HG02870 (cell line): ENCODE data around the gene NUDT13.

Experiments used
- ATAC-seq: cut with Tn5 transposase; IDR thresholded peaks from one replicate; pipeline ENCODE4 v1.9.1; 2021; ENCODE audit warnings: mild to moderate bottlenecking, moderate library complexity; ENCODE audit not compliant: unreplicated experiment

Gene NUDT13

DNA sequence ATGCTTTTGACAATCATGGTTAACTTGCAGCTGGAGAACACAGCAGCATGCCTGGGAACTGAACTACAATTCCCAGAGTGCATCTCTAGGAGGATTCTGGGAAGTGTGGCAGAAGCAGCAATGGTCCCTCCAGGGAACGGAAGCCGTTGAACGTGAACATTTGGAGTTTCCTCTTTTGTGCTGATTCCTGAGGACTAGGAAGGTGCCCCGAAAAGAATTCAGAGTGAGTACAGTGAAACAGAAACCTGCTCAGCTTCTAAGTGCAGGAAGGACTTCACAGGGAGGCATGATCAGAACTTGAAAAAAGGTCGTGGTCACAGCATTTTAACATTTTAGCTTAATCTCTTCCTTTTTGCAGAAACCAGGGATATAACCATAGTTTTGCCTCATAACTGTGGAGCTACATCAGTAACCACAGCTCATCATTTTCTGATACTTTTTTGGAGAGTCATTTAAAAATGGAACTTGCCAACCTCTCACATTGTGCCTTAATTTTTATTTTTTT is at the start of gene NUDT13:
NUDT13 (plus strand) TSS at position 111 of the 505 bp plus-strand sequence. CDS start 3,911 bp downstream, outside the sequence.
- ATAC-seq: no peak

- ATAC-seq: no peak
Measured at GRCh38 chr10:73060738-73061635, 49.3 kb upstream of the NUDT13 start.

DNA sequence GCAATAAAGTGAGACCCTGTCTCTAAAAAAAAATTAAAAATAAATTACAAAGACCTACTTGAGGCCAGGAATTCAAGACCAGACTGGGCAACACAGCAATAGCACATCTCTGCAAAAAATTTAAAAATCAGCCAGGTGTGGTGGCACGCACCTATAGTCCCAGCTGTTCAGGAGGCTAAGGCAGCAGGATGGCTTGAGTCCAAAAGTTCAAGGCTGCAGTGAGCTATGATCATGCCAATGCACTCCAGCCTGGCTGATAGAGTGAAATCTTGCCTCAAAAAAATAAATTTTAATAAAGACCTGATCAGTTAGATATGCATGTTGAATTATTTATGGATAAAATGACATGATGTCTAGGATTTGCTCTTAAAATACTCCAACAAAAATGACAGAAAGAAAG is 48.5 kb upstream of the NUDT13 start:
- ATAC-seq: no peak

DNA sequence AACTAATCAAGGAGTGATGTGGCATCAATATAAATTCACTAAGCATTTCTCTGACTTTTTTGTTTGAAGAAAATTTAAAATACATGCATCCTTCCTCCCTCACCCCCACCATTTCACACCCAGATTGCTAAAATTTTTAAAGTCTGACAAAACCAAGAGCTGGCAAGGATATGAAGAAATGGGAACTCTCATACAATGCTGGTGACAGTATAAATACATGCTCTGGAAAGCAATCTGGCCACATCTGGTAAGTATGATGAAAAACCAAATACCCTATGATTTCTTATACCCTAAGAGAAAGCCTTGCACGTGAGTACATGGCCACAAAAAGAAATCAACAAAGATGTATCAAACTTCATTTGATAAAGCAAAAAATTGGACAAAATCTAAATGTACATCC is 44.8 kb upstream of the NUDT13 start:
- no peak for ATAC-seq

DNA sequence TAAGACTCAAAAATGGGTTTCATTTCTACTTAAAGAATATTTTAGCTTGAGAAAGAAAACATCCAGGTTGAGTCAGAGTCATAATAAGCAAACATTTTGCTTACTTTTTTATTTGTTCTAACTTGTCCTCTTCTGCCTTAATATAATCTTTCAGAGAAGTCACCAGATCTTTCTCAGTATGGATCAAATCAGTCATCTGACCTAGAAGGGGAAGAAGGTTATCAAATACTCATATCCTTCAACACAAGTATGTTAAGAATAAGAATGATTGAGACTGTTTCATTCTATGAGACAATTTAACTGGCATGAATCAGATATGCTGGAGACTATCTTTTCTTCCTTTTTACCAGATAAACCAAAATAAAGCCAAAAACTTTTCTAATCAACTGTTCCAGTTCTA is 36.6 kb upstream of the NUDT13 start:
- ATAC-seq: no peak

DNA sequence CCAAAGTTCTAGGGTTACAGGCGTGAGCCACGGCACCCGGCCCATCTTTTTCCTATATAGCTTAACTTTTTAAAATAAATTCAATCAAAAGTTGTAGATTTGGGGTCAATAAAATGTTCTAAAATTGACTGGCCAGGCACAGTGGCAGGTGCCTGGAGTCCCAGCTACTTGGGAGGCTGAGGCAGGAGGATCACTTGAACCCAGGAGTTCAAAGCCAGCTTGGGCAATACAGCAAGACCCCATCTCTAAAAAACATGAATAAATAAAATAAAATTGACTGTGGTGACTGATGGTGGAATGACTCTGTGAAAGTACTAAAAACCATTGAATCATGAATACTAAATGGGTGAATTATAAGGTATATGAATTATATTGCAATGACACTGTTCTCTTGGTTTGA is 34.4 kb upstream of the NUDT13 start:
- ATAC-seq: no peak

GRCh38 chr10:73076360-73077183 is 33.7 kb upstream of the NUDT13 start:
- no peak for ATAC-seq

DNA sequence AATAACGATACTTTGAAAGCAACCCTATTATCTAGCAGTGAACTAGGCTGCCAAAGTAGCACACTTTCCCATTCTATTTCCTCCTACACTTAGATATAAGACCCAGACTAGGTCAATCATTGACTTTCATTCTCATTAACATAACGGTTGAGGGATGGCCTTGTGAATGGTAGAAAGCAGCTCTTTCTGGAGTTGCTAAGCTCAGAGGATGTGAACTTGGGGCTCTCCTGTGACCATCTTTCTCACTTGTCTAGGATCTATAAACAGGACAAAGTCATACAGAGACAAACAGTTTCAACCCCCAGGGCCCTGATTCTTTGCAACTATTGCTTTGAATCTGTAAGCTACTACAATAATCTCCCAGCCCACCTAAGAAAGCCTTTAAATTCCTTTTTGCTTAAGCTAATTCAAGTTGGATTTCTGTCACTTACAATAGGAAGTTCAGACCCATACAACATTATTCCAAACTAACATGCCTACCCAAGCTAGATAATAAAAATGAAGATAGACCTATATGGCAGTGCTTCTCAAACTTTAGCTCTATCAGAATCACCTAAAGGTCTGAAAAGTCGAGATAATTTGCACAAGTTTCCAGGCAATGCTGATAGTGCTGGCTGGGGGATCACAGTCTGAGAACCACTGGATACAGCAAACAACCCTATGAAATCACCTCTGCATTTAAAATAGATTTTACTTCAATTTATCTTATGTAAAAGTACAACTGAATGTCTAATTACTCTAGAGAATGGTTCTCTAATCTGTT is 30.3 kb upstream of the NUDT13 start:
- ATAC-seq: peak; percentile 72

DNA sequence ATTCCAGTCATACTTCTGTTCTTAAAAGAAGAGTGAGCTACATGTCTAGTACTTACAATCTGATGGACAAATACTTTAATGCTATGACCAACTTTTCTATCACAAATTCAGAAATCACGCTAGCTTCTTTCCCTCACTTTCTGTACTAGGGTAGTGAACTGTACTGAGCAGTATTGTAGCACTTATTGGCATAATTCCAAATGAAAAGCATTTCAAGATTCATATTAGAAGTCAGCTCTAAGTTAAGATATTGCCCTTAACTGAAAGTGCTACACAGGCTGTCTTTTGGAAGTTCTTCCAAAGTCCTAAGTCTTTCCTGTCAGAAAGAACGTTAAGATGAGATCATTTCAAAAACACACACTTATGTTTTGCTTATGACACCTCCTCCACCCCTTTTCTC is 27.0 kb upstream of the NUDT13 start:
- ATAC-seq: no peak

DNA sequence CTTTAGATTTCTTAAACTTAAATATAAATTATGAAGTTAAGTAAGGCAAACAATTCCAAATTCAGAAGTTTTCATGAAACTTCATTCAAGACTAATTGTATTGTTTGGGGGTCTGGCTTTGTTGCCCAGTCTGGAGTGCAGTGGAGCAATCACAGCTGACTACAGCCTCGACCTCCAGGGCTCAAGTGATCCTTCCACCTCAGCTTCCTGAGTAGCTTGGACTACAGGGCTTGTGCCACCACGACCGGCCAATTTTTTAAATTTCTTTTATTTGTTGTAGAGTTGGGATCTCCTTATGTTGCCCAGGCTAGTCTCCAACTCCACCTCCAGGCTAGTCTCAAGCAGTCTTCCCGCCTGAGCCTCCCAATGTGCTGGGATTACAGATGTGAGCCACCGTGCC is 26.0 kb upstream of the NUDT13 start:
- no peak for ATAC-seq

GRCh38 chr10:73086816-73087215 is 23.4 kb upstream of the NUDT13 start:
- no peak for ATAC-seq

- ATAC-seq: no peak
Measured at GRCh38 chr10:73088304-73088703, 22.0 kb upstream of the NUDT13 start.

- ATAC-seq: no peak
Measured at GRCh38 chr10:73092830-73093229, 17.4 kb upstream of the NUDT13 start.

DNA sequence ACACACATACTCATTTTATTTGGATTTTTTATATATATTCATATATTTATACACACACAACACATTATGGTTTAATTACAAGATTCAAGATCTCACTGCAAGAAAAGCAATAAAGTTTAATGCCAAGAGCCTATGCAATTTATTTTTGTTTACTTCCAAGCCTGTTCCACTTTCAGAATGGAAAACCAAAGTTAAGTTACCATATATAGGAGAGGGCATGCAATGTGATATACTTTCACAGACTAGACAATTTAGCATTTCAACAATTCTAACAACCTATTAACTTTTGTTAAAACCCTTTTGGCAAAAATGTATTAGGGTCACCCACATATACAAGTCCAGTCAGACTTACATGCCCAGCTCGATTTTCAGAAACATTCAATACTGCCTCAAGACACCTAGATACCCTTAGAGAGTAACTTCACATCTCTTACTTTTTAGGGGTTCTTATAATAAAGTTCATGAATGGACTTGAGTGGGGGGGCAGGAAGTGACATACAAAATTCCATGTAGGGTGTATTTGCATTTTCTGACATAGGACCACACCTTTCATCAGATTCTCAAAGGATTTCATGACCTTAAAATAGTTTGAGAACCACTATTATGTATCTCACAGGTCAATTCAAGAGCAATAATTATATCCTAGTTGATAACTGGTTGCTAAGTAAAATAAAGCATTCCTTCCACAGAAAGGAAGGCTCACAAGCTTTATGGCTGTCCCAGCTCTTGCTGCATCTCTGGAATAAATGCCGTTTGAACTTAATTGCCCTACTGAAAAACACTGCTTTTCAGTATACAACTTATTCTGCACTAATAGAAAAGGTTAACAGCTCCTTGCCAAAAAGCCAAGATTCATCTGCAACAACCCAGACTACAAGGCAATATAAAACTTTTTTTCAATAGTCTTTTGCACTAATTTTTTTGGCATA is 16.1 kb upstream of the NUDT13 start:
- no peak for ATAC-seq

DNA sequence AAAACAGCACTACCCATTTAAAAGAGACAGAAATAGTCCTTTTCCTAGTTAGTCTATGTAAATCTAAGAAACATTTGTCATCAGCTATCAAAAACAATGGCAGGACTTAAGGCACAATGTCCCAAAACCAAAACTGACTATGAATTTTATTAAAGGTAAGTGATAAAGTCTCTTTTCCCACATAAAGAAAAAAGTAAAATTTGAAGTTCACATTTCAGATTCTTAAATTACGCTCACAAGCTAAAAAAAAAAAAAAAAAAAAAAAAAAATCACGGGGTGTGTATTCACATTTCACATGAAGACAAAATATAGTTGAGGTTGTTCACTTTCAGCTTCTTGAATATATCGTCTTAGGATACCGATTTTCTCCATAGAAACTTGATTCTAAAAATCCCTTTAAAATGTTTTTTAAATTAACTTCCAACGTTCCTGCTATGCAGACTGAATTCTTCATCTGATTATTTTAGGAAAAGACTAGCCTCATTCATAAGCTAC is 15.2 kb upstream of the NUDT13 start:
- ATAC-seq: no peak

DNA sequence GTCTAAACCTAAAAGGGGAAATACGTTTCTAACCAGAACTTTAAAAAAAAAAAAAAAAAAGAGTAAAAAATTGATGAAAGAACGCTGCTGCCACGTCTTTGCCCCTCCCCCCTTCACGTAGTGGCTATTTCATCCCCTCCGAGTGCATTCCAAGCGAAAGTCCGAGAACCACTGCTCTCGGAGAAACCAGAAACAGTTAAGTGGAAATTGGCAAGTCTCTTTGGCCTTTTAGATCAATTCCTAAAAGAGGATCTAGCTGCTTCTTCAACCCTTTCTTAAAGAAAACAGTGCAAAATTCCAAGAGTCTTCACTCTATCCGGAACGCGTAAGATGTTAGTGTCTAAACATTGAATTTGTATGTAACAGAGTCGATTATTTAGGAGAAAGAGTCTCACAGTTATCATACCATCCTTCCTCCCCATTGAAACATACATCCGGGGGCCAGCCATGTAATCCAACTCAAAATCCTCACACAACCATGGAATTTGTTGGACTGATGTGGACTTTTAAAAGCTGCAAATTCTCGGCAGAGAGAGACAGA is 14.7 kb upstream of the NUDT13 start:
- no peak for ATAC-seq

GRCh38 chr10:73096041-73096448 is 14.2 kb upstream of the NUDT13 start:
- ATAC-seq: peak; percentile 27

DNA sequence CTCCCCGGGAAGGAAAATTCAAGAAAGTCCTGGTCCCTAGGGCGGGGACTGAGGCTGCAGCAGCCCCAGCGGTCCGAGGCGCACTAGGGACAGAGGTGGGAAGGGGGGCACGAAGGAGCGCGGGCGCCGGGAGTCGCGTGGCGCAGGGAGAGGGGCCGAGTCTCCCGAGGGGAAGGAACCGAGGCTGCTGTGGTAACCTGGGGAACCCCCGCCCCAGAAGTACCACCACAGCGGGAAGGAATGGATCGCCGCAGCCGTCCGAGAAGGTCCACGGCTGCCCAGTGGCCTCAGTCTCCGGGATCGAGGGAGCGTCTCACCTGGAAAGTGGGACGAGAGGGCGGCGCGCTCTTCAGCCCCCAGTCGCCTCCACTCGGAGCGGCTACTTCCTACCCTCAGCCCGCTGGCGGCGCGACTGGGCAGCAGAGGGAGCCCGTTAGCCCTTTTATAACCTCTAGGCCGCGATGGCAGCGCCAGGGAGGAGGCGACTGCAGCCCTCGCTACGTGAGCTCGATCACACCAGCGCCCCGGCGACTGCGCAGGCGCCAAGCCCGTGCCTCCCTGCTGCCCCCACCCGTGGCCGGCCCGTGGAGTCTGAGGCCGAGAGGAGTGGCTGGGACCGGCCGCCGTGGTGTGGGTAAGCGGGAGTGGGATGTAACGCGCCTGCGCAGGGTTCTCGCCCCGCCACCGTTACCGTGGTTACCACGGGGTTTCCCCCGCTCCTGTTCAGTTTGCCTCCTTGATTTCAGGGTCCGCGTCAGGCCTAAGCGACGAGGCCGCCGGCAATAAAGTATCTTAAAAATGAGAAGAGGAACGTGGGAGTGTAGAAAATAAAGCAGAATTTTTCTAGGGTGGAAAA is 13.6 kb upstream of the NUDT13 start, which contains the start of gene P4HA1:
P4HA1 (minus strand) TSS at position 418 of the 856 bp plus-strand sequence. CDS start 21,983 bp downstream, outside the sequence.
- ATAC-seq: peak; percentile 81
